D721Med (cell line): Measurements from ENCODE around the gene HELZ.

Experiments used
- DNase-seq: peaks from one replicate; pipeline ENCODE4 v3.0.0; 2011; ENCODE audit warnings: low spot score; ENCODE audit not compliant: insufficient read length
- FAIRE-seq: peaks from 2 replicates; lab custom pipeline; 2011; peaks lifted over from hg19 to GRCh38; lab: Jason Lieb, UNC
- TF ChIP-seq, protein P1 (sequence below): IDR thresholded peaks from 2 replicates; pipeline ENCODE4 v1.5.1; 2012; ENCODE audit warnings: mild to moderate bottlenecking, control low read depth; ENCODE audit not compliant: insufficient read depth; ENCODE audit errors: missing control alignments

Gene HELZ

DNA sequence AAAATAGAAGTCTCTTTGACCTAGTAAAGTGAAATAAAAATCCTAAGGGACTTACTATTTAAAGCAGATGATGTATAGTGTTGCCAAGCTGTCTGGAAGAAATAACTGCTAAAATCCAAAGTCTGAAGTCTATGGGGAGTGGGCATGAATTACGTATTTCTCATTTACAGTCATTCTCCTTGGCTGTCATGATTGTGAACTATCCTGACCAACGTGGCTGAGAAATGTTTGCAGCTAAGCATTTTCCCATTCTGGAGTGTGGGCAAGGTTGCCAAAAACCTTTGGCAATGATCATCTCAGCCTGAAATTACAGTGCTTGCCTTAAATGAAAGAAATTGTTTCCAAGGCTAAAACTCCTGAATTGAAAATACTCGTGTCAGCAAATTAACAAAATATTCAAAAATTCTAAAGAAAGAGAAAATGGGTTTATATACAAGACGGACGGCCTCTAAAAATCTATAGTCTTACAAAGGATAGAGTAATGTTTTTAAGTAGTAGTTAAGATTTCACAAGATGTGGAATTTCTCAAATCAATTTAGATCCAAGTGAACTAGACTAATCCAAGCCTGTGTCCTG, 123.6 kb downstream of the HELZ start:
- DNase-seq = no peak
- FAIRE-seq = no peak
- TF ChIP-seq, protein P1, sequence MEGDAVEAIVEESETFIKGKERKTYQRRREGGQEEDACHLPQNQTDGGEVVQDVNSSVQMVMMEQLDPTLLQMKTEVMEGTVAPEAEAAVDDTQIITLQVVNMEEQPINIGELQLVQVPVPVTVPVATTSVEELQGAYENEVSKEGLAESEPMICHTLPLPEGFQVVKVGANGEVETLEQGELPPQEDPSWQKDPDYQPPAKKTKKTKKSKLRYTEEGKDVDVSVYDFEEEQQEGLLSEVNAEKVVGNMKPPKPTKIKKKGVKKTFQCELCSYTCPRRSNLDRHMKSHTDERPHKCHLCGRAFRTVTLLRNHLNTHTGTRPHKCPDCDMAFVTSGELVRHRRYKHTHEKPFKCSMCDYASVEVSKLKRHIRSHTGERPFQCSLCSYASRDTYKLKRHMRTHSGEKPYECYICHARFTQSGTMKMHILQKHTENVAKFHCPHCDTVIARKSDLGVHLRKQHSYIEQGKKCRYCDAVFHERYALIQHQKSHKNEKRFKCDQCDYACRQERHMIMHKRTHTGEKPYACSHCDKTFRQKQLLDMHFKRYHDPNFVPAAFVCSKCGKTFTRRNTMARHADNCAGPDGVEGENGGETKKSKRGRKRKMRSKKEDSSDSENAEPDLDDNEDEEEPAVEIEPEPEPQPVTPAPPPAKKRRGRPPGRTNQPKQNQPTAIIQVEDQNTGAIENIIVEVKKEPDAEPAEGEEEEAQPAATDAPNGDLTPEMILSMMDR = no peak

GRCh38 chr17:67119102-67119501, 125.9 kb downstream of the HELZ start:
- FAIRE-seq (no peak), DNase-seq (no peak)
- TF ChIP-seq, protein P1 = no peak

DNA sequence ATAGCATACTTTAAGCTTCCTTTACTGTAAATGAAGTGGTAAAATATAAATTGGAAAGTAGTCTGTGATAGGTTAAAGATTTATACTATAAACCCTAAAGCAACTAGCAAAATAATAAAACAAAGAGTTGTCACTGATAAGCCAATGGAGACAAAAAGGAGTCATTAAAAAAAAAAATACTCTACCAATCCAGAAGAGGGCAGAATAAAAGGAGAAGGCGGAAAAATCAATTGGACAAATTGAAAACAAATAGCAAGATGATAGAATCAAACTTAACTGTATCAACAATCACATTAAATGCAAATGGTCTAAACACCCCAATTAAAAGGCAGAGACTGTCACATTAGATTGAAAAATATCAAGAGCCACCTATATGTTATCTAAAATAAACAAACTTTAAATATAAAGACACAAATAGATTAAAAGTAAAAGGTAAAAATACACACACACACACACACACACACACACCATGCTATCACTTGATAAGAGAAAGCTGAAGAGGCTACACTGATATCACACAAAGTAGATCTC, 128.9 kb downstream of the HELZ start:
- DNase-seq = no peak
- no peak for FAIRE-seq

DNA sequence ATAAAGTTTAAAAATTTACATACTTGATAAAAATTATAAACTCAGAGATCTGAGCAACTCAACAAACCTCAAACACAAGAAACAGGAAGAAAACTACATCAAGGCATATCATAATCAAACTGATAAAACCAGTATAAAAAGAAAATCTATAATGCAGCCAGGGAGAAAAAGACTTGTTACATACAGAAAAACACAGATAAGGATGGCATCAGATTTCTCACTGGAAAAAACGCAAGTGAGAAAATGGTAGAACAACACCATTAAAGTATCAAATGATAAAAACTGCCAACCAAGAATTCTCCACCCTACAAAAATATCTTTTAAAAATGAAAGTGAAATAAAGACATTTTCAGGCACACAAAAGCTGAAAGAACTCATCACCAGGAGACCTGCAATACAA, 129.6 kb downstream of the HELZ start:
- TF ChIP-seq, protein P1 = no peak
- no peak for FAIRE-seq
- no peak for DNase-seq

More for the DNA sequence above, 128.9 kb downstream of the HELZ start:
- TF ChIP-seq, protein P1 = no peak

DNA sequence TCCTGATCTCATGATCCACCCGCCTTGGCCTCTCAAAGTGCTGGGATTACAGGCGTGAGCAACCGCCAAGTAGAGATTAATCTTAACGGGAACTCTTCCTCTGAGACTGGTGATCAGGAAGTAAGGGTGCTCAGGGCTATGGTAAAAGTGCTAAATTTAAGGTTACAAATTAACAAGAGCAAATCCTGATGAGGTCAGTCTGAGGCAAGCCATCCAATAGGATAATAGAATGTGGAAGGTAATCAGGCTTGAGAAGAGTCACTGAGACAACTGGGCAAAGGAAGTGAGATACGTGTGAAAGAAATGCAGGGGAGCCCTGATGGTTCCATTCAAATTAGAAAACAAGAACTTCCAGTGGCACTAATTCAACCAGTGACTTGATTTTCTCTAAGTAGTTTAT, 131.5 kb downstream of the HELZ start:
- FAIRE-seq (no peak), DNase-seq (no peak)
- TF ChIP-seq, protein P1 = no peak

GRCh38 chr17:67111808-67112207, 133.2 kb downstream of the HELZ start:
- DNase-seq (no peak), FAIRE-seq (no peak)
- TF ChIP-seq, protein P1 = no peak

GRCh38 chr17:67111327-67111726, 133.7 kb downstream of the HELZ start:
- TF ChIP-seq, protein P1 = no peak
- DNase-seq (no peak), FAIRE-seq (no peak)
